Immature natural killer cell (primary cell): ENCODE results near the gene TCF7L2. TPM values are rescaled to one million over a fixed set of nuclear protein-coding genes. Genes with fewer than 3 reads are reported as not detected.

Experiments
- DNase-seq, 3 donors: peaks; one replicate each; pipeline ENCODE4 v3.0.0; 2022; ENCODE audit warnings: mixed read lengths in 1 of 3
- H3K27ac Mint-ChIP-seq, 6 donors: one replicate each; pipeline ENCODE4 v1.8.0; 2020; ENCODE audit warnings: mixed read lengths in 6 of 6, mild to moderate bottlenecking in 5 of 6, inconsistent platforms in 4 of 6, moderate library complexity in 3 of 6
- H3K27me3 Mint-ChIP-seq, 3 donors: one replicate each; pipeline ENCODE4 v1.8.0; 2020 to 2021; ENCODE audit warnings: low read depth in 3 of 3, mild to moderate bottlenecking in 3 of 3, mixed read lengths in 3 of 3, moderate library complexity in 3 of 3, inconsistent platforms in 1 of 3
- H3K36me3 Mint-ChIP-seq, 3 donors: one replicate each; pipeline ENCODE4 v1.8.0; 2020; ENCODE audit warnings: mixed read lengths in 3 of 3, inconsistent platforms in 2 of 3, mild to moderate bottlenecking in 2 of 3
- H3K4me1 Mint-ChIP-seq, 2 donors: one replicate each; pipeline ENCODE4 v1.8.0; 2020; ENCODE audit warnings: inconsistent platforms in 2 of 2, mild to moderate bottlenecking in 2 of 2, mixed read lengths in 2 of 2, moderate library complexity in 1 of 2
- H3K4me3 Mint-ChIP-seq, 5 donors: one replicate each; pipeline ENCODE4 v1.8.0; 2020; ENCODE audit warnings: mild to moderate bottlenecking in 5 of 5, mixed read lengths in 5 of 5, inconsistent platforms in 3 of 5, moderate library complexity in 3 of 5
- H3K9me3 Mint-ChIP-seq, 6 donors: one replicate each; pipeline ENCODE4 v1.8.0; 2020; ENCODE audit warnings: mild to moderate bottlenecking in 6 of 6, mixed read lengths in 6 of 6, inconsistent platforms in 4 of 6, moderate library complexity in 3 of 6
- polyA plus RNA-seq, 3 donors: library from polyadenylated mRNA; unstranded; fragments of 300-500 nt; fragmentation: Illumina TruSeq; gene quantifications; one replicate each; pipeline ENCODE4 v1.2.3, GENCODE V29; 2021

Gene TCF7L2
- 1 to 10 TPM in 1 of 3 donors, under 1 TPM in 1, not detected in 1; 0.83 to 1.8 TPM for polyA plus RNA-seq

DNA sequence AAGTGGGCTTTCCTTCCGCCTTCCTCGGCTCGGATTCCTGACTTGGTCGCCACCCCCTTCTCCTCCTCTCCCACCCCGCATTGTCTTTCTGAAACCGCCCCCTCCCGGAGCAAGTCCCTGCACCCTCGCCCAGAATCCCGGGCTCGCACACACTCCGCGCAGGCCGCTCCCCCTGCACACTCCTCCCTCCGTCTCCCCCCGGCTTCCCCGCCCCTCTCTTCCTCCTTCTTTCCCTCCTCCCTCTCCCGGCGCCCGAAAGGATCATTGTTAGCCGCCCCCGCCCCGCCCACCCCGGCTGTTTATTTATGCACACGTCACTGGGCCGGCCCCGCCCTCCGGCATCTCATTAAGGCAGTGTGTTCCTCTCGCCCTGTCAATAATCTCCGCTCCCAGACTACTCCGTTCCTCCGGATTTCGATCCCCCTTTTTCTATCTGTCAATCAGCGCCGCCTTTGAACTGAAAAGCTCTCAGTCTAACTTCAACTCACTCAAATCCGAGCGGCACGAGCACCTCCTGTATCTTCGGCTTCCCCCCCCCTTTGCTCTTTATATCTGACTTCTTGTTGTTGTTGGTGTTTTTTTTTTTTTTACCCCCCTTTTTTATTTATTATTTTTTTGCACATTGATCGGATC is at the start of gene TCF7L2:
Gene TCF7L2 (plus strand): TSS at position 373 of the 633 bp plus-strand sequence. CDS start 510 bp downstream, outside the sequence.
- peak within 1 kb of the TSS; percentile 78 to 95 (median 88) for H3K27ac Mint-ChIP-seq
- peak; percentile 54 to 68 (median 57) for DNase-seq
- H3K4me3 Mint-ChIP-seq, result peak within 1 kb of the TSS; percentile 94 to 99 (median 96)
- H3K9me3 Mint-ChIP-seq, result peaks cover 0 to 1% (median 0%) of the 10 kb centered on the region in 6 donors
- peaks cover 18 to 42% of the 10 kb centered on the region in 2 donors for H3K4me1 Mint-ChIP-seq
- peaks cover 13 to 21% (median 20%) of the 10 kb centered on the region in 3 donors for H3K27me3 Mint-ChIP-seq
- H3K36me3 Mint-ChIP-seq, result peaks cover 0 to 4% (median 0%) of the 10 kb centered on the region in 3 donors

DNA sequence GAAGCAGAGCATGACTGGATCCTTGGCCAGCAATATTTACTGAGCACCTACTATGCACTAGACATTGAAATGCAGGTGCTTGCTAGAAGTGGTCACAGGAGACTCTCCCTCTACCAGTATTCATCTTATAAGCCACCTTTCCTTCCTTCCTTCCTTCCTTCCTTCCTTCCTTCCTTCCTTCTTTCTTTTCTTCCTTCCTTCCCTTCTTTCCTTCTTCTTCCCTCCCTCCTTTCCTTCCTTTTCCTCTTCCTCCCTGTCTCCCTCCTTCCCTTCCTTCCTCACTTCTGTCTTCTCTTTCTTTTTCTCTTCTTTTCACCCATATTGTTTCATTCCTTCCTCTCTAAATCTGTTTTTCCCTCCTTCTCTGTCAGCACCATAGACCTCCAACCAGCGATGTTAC is 47.3 kb upstream of the TCF7L2 start:
- peaks cover 0 to 3% (median 2%) of the 10 kb centered on the region in 3 donors for H3K27me3 Mint-ChIP-seq
- DNase-seq, result no peak
- no peaks in the 10 kb centered on the region for H3K9me3 Mint-ChIP-seq
- peaks cover 0 to 4% (median 0%) of the 10 kb centered on the region in 3 donors for H3K36me3 Mint-ChIP-seq
- H3K4me3 Mint-ChIP-seq, result no peak overlapping the region
- H3K4me1 Mint-ChIP-seq, result no peaks in the 10 kb centered on the region
- no peak overlapping the region for H3K27ac Mint-ChIP-seq

DNA sequence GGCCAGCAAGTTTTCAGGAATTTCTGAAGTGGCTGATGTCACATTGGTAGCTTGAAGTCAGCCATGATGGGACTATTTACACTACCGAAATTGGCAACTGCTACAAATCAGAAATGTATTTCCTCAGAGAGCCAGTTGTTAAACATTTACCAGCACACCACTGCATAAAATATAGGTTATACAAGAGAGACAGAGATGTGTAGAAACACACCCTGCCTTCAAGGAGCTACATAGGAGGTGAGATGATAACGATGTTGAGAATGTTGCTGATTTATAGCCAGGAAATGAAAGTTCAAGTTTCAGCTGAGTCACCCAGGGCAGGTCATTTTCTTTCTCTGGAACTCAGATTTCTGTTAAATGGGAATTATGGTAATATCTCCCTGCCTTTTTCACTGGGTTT is 46.0 kb upstream of the TCF7L2 start:
- Mint-ChIP-seq H3K36me3 (peaks cover 0 to 4% (median 0%) of the 10 kb centered on the region in 3 donors), H3K27ac (no peak overlapping the region), H3K9me3 (no peaks in the 10 kb centered on the region), H3K4me3 (no peak overlapping the region), H3K4me1 (no peaks in the 10 kb centered on the region), H3K27me3 (peaks cover 0 to 3% (median 2%) of the 10 kb centered on the region in 3 donors)
- no peak for DNase-seq

DNA sequence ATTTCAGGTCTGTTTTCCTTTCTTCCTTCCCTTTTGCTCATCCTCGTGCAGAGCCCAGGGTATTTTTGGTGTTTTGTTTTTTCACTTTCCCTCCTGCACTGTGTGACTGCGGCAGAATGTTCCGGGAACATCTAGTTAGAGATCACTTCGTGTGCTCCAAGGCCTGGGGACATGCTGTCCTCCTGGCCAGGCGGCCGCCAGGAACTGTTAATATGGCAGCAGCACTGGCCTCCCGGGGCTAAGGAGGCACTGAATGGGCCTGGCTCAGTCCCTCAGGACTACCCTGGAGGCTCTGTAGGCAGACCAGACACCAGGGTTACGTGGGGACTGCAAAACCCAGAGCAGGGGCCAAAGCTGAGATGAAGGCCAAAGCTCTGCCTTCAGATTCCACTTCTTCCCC is 43.1 kb upstream of the TCF7L2 start:
- H3K4me3 Mint-ChIP-seq, result no peak overlapping the region
- H3K36me3 Mint-ChIP-seq, result peaks cover 0 to 4% (median 0%) of the 10 kb centered on the region in 3 donors

DNA sequence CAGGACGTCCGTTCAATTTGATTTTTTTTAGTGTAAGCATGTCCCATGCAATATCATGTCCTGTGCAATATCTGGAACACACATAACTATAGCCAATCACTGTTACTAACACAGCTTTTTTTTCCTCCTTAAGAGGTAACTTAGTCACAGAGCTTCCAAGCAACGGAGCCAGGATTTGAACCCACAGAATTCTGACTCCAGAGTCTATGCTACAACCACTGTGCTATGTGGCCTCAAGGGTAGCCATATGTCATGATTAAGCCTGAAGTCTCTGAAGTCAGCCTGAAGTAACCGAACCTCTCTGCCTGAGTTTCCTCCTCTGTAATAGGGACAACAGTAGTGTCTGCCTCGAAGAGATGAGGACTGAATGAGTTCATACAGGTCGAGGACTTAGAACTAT is 42.2 kb upstream of the TCF7L2 start:
- Mint-ChIP-seq H3K4me1 (no peaks in the 10 kb centered on the region), H3K36me3 (peaks cover 0 to 2% (median 0%) of the 10 kb centered on the region in 3 donors), H3K27ac (no peak overlapping the region), H3K4me3 (no peak overlapping the region), H3K27me3 (peaks cover 0 to 2% (median 1%) of the 10 kb centered on the region in 3 donors), H3K9me3 (no peaks in the 10 kb centered on the region)
- no peak for DNase-seq

More for the DNA sequence above, 43.1 kb upstream of the TCF7L2 start:
- H3K27me3 Mint-ChIP-seq, result peaks cover 0 to 5% (median 1%) of the 10 kb centered on the region in 3 donors
- DNase-seq, result no peak
- H3K4me1 Mint-ChIP-seq, result no peaks in the 10 kb centered on the region
- H3K27ac Mint-ChIP-seq, result no peak overlapping the region
- H3K9me3 Mint-ChIP-seq, result no peaks in the 10 kb centered on the region

DNA sequence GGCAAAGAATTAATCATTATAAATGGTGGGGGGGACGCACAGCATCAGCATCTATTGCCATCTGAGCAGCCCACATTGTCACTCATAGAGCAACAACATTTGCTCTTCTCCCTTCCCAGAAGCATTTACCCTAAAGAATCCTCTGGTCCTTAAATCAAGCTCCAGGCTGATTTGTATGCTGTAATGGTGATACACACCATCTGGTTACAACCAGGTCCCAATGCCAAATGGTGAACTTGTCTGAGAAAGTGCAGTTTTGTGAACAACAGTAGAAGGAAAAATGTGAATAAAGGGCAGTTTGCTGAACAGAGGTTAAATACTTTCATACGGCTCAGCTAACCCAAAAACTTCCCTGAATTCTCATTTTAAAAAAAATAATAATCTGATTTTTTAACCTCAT is 38.8 kb upstream of the TCF7L2 start:
- H3K9me3 Mint-ChIP-seq, result no peaks in the 10 kb centered on the region
- no peak for DNase-seq
- H3K4me3 Mint-ChIP-seq, result no peak overlapping the region
- H3K27ac Mint-ChIP-seq, result no peak overlapping the region
- peaks cover 0 to 2% (median 0%) of the 10 kb centered on the region in 3 donors for H3K36me3 Mint-ChIP-seq
- H3K4me1 Mint-ChIP-seq, result no peaks in the 10 kb centered on the region
- peaks cover 1 to 2% (median 2%) of the 10 kb centered on the region in 3 donors for H3K27me3 Mint-ChIP-seq

DNA sequence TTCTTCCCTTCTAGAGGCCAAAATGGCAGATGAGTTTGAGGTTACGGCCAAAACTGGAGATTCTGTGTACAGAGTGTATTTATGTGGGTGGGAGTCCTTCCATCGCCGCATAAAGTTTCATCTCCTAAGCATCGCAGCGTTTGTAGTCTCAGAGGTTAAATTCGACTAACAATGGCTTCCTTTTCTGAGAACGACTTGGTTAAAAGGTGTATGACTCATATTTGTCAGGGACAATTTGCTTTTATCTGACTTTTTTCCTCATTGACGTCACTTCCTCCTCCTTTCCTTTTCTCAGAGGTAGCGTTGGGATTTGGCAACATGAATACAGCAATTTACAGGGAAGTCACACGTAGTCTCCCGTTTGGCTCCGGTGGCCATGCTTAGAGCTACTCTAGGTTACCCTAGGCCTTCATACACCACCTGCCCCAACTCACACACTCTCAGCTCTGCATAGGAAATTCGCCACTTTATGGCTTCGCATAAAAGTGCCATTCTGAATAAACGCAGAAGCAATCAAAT is 37.6 kb upstream of the TCF7L2 start:
- Mint-ChIP-seq H3K27me3 (peaks cover 1 to 2% (median 2%) of the 10 kb centered on the region in 3 donors), H3K4me1 (no peaks in the 10 kb centered on the region), H3K27ac (peak overlapping the region in 1 of 6 donors; percentile 36), H3K4me3 (no peak overlapping the region), H3K9me3 (no peaks in the 10 kb centered on the region), H3K36me3 (peaks cover 0 to 4% (median 0%) of the 10 kb centered on the region in 3 donors)
- DNase-seq, result no peak

DNA sequence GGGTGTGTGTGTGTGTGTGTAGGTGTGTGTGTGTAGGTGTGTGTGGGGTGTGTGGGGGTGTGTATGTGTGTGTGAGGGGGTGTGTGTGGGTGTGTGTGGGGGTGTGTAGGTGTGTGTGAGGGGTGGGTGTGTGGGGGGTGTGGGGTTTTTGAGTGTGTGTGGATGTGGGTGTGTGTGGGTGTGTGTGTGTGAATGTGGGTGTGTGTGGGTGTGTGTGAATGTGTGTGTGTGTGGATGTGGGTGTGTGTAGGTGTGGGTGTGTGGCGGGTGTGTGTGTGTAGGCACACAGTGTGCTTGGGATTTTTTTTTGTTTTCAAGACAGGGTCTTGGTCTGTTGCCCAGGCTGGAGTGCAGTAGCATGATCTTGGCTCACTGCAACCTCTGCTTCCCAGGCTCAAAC is 36.8 kb upstream of the TCF7L2 start:
- Mint-ChIP-seq H3K27me3 (peaks cover 1 to 2% (median 2%) of the 10 kb centered on the region in 3 donors), H3K27ac (peak overlapping the region in 1 of 6 donors; percentile 36), H3K9me3 (no peaks in the 10 kb centered on the region), H3K4me3 (no peak overlapping the region), H3K36me3 (peaks cover 0 to 4% (median 0%) of the 10 kb centered on the region in 3 donors), H3K4me1 (no peaks in the 10 kb centered on the region)
- DNase-seq, result no peak

DNA sequence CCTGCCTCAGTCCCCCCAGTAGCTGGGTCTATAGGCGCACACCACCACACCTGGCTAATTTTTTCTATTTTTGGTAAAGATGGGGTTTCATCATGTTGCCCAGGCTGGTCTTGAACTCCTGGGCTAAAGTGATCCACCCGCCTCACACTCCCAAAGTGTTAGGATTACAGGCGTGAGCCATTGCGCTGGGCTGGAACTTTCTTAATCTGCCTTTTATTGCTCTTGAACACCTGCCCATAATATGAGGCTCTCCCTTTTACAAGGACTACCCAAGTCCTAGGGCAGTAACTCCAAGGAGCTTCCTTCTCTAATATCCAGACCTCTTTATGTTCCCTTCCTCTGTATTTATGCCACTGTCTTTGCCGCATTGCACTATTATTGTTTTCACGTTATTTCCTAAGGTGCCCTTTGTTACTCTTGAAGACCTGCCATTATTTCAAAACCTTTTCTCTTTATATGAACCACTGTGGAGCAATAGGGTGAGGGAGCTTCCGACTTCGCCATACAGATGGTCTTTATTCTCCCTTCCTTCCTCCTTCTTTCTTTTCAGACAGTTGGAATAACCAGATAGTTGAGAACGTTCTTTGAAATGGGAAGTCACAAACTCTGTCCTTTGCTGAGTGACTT is 36.3 kb upstream of the TCF7L2 start:
- Mint-ChIP-seq H3K36me3 (peaks cover 0 to 4% (median 0%) of the 10 kb centered on the region in 3 donors), H3K4me3 (no peak overlapping the region), H3K27ac (no peak overlapping the region), H3K27me3 (peaks cover 2 to 4% (median 3%) of the 10 kb centered on the region in 3 donors), H3K9me3 (no peaks in the 10 kb centered on the region), H3K4me1 (no peaks in the 10 kb centered on the region)
- no peak for DNase-seq

DNA sequence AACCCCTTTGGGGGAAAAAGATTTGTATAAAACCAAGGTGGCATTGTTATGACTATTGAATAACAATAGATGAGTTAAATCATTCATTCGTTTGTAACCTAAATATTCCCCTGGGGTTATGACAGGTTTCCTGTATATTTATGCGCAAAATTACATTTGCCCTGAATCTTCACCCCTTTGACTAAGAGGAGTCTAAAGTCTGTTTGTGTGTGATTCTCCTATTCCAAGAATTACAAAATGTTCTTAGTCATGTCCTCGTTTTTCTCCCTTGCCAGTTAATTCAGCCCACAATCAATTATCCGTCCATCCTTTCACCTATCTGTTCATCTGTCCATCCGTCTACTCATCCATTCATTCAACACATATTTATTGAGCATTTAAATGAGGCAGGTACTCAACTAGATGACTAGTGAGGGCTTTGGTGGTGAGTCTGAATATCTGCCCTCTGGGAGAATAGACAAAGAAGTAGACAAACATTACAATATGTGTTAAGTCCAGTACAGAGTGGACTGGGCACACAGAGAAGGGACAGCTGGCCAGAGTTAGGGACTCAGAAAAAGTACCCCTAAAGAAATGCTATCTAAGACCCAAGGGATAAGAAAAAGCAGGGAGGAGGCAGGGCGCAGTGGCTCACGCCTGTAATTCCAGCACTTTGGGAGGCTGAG is 35.6 kb upstream of the TCF7L2 start:
- Mint-ChIP-seq H3K4me3 (no peak overlapping the region), H3K36me3 (peaks cover 0 to 4% (median 0%) of the 10 kb centered on the region in 3 donors), H3K4me1 (no peaks in the 10 kb centered on the region), H3K27ac (no peak overlapping the region), H3K9me3 (no peaks in the 10 kb centered on the region), H3K27me3 (peaks cover 2 to 4% (median 3%) of the 10 kb centered on the region in 3 donors)
- DNase-seq, result no peak

DNA sequence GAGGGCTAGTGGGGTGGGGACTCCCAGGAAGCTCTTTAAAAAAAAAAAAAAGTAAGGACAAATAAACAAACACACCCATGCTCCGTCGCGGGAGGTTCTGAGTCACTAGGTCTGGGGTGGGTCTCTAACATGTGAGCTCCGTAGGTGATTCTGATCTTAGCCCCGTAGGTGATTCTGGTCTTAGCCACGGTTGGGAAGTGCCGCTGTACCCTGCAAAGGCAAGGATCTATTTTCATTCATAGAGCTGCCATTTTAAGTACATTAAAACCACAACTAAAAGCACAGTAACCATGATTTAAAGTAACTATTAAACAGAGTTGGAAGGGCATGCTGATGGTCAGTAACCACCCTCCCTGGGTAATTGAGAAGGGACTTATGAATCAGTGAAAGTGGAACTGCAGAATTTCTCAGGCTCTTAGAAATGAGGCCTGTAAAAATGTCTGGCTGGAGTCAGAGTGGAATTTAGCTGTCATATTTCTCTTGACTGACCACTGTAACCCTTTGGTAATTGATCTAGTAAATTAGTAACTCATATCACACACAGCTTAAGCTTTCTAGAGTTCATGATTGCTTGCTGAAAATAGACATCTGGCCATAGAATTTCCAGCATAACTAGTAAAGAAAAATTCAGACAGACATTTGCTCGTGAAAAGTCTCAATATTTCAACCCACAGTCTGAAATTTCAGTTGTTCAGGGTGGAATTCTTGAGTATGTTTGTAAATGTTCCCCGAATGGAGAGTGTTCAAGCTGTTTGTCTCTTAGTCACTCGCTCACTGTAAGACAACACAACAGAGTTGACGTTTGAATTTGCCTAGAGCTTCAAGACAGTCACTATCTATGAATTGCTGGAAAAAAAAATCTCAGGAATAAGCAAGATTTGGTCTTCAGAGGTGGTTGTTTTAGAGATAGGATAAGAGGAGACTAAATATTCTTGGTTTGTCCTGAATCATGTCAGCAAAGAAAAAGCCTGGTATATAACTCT is 34.2 kb upstream of the TCF7L2 start:
- H3K9me3 Mint-ChIP-seq, result no peaks in the 10 kb centered on the region
- peaks cover 2 to 4% (median 4%) of the 10 kb centered on the region in 3 donors for H3K27me3 Mint-ChIP-seq
- no peak for DNase-seq
- peaks cover 0 to 4% (median 0%) of the 10 kb centered on the region in 3 donors for H3K36me3 Mint-ChIP-seq
- no peaks in the 10 kb centered on the region for H3K4me1 Mint-ChIP-seq
- H3K27ac Mint-ChIP-seq, result no peak overlapping the region
- H3K4me3 Mint-ChIP-seq, result no peak overlapping the region

DNA sequence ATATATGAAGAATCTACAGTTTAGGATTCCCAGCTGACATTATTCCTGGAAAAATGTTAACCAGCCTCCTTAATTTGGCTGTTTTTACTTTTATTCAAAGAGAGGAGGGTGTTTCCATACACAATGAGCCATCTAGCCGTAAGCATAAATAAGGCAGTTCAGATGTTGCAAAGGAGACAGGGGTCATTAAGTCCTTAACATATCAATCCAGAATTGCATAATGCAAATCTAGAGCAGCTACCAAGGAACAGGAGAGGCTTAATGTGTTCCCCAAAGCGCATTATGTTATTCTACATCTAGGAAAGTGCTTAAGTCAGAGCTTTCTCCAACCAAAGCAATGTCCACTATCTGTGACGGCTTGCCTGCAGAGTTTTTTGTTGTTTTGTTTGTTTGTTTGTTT is 32.4 kb upstream of the TCF7L2 start:
- DNase-seq, result no peak
- Mint-ChIP-seq H3K27me3 (peaks cover 0 to 4% (median 3%) of the 10 kb centered on the region in 3 donors), H3K4me1 (no peaks in the 10 kb centered on the region), H3K27ac (no peak overlapping the region), H3K9me3 (no peaks in the 10 kb centered on the region), H3K36me3 (peaks cover 0 to 4% (median 0%) of the 10 kb centered on the region in 3 donors), H3K4me3 (no peak overlapping the region)

DNA sequence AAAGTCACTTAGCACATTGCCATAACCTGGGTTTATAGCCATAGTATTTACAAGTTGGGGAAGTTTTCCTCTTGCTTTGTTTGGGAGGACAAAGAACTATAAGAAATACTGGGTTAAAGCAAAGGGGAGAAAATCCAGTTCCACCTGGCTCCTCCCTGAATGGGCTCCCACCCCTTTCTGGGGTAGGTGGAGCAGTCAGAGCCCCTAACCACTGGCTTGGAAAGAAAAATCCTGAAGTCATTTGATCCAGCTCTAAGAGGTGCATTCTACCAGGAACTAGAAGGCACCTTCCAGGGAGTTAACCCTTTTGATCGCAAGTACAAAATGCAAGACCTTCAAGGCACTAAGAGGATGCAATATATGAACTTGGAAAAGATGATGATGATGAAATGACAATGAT is 31.3 kb upstream of the TCF7L2 start:
- Mint-ChIP-seq H3K4me1 (no peaks in the 10 kb centered on the region), H3K4me3 (no peak overlapping the region), H3K27ac (no peak overlapping the region), H3K36me3 (peaks cover 0 to 4% (median 0%) of the 10 kb centered on the region in 3 donors), H3K27me3 (peaks cover 0 to 4% (median 3%) of the 10 kb centered on the region in 3 donors), H3K9me3 (no peaks in the 10 kb centered on the region)
- no peak for DNase-seq
